ENCODE data around the gene FAM20A. TPM values are rescaled to one million over a fixed set of nuclear protein-coding genes. Genes with fewer than 3 reads are reported as not detected.

FAM20A gene
- total and polyA plus RNA-seq, 11 donors = 2.6 to 37.9 (median 8.8) TPM

GRCh38 chr17:68539548-68540467 lies 61.4 kb downstream of the FAM20A start:
- Histone ChIP-seq H3K27ac (peak overlapping the region in 9 of 12 donors; percentile 6 to 60 (median 39)), H3K4me3 (no peak overlapping the region), H3K36me3 (peaks cover 0 to 83% (median 78%) of the 10 kb centered on the region in 9 donors), H3K4me1 (peaks cover 0 to 27% (median 14%) of the 10 kb centered on the region in 12 donors), H3K9me3 (no peaks in the 10 kb centered on the region), H3K27me3 (no peaks in the 10 kb centered on the region)
- intact Hi-C loops (cut with DNase I) = loop anchor here in 9 of 10 donors (5.0 to 10.0 kb wide), 7 partner anchors 57 to 225 kb away; no protein-coding TSS in a partner anchor
- ATAC-seq = peak; percentile 5 to 27 (median 16)
- TF ChIP-seq CTCF (IDR thresholded peaks at IDR 0.05) = peak in 7 of 12 donors; percentile 11 to 39 (median 27)
- no peak for TF ChIP-seq POLR2A (IDR thresholded peaks at IDR 0.05)
- 52 to 57% (median 53%) methylated on average over 19 to 20 of the region's 20 CpGs for WGBS, 4 donors
- no peak for DNase-seq

- TF ChIP-seq CTCF (IDR thresholded peaks at IDR 0.05) (no peak), POLR2A (IDR thresholded peaks at IDR 0.05) (no peak)
- WGBS, 4 donors = 67 to 71% (median 70%) methylated on average over 3 of the region's 3 CpGs
- no peak for DNase-seq
- Histone ChIP-seq H3K9me3 (no peaks in the 10 kb centered on the region), H3K27ac (peak overlapping the region in 8 of 12 donors; percentile 9 to 52 (median 46)), H3K4me3 (no peak overlapping the region), H3K27me3 (no peaks in the 10 kb centered on the region), H3K4me1 (peaks cover 0 to 26% (median 15%) of the 10 kb centered on the region in 12 donors), H3K36me3 (peaks cover 0 to 100% (median 99%) of the 10 kb centered on the region in 9 donors)
- intact Hi-C loops (cut with DNase I) = loop anchor here in 8 of 10 donors (5.0 to 10.0 kb wide), 5 partner anchors 76 to 229 kb away; no protein-coding TSS in a partner anchor
- ATAC-seq = no peak
Measured at GRCh38 chr17:68535922-68536321, 65.2 kb downstream of the FAM20A start.

GRCh38 chr17:68534695-68535088 lies 66.5 kb downstream of the FAM20A start:
- H3K27me3 ChIP-seq = no peaks in the 10 kb centered on the region
- H3K4me1 ChIP-seq = peaks cover 0 to 32% (median 12%) of the 10 kb centered on the region in 12 donors
- peaks cover 0 to 100% (median 99%) of the 10 kb centered on the region in 9 donors for H3K36me3 ChIP-seq
- intact Hi-C loops (cut with DNase I) = loop anchor here in 9 of 10 donors (5.0 to 10.0 kb wide), 6 partner anchors 52 to 230 kb away; no protein-coding TSS in a partner anchor
- TF ChIP-seq CTCF (IDR thresholded peaks at IDR 0.05) = no peak
- no peak for TF ChIP-seq POLR2A (IDR thresholded peaks at IDR 0.05)
- H3K4me3 ChIP-seq = no peak overlapping the region
- H3K9me3 ChIP-seq = no peaks in the 10 kb centered on the region
- H3K27ac ChIP-seq = peak overlapping the region in 1 of 12 donors; percentile 23
- ATAC-seq = no peak
- no peak for DNase-seq
- WGBS, 4 donors = 89 to 91% (median 91%) methylated on average over 6 of the region's 6 CpGs

All from heart left ventricle (tissue), 16 donors.